ENCODE measurements around the gene DNTT.

DNA sequence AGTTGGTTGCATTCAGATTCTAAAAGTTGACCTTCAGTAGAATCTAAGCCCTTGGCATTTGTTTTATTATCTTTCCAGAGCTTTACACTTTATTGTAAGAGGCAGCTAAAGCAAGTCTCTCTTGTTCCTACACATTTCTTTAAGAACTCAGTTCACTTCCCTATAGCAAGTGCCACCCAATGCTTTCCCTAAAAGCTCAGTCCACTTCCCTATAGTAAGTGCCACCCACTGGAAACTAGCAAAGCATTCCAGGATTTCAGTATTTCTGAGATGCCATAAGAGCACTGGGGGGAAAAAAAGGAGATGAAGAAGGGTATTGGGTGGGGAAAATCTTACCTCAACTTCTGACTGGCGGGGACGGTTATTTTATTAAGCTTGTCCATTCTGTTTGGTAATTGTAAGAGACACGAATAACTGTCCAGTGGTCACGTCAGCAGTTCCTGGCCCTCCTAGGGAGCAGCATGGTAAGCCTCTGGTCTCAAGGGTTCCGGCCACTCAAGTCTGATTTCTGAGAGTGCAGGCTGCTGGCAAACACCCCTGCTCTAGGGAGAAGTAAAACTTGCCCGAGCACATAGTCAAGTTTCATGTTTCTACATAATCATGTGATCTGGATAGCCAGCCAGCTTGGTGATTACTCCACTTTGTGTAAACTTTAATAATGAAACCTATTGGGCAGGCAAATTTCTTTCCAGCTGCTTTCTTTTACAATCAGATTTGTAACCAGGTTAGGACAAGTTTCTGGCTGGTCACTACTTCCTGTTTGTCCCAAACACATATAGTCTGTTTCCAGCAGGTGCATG, 33.0 kb upstream of the DNTT start, which contains the start of gene BLNK:
- TF ChIP-seq, protein P1, sequence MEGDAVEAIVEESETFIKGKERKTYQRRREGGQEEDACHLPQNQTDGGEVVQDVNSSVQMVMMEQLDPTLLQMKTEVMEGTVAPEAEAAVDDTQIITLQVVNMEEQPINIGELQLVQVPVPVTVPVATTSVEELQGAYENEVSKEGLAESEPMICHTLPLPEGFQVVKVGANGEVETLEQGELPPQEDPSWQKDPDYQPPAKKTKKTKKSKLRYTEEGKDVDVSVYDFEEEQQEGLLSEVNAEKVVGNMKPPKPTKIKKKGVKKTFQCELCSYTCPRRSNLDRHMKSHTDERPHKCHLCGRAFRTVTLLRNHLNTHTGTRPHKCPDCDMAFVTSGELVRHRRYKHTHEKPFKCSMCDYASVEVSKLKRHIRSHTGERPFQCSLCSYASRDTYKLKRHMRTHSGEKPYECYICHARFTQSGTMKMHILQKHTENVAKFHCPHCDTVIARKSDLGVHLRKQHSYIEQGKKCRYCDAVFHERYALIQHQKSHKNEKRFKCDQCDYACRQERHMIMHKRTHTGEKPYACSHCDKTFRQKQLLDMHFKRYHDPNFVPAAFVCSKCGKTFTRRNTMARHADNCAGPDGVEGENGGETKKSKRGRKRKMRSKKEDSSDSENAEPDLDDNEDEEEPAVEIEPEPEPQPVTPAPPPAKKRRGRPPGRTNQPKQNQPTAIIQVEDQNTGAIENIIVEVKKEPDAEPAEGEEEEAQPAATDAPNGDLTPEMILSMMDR (conservative IDR thresholded peaks at IDR 0.05 in 1 of 2, IDR thresholded peaks at IDR 0.05 in 1 of 2; ENCODE audit: extremely low read depth in 1 of 2, insufficient read depth in 1 of 2, low read depth in 1 of 2, low read length in 2 of 2), result no peak
- no peak for TF ChIP-seq EZH2 (IDR thresholded peaks at IDR 0.05; ENCODE audit: borderline replicate concordance, low read length)
